HFFc6 (cell line): ENCODE results near the gene PAQR4. TPM values are rescaled to one million over a fixed set of nuclear protein-coding genes. Genes with fewer than 3 reads are reported as not detected.

Source experiments
- DNase-seq: peaks from one replicate; pipeline ENCODE4 v3.0.0-alpha.2; 2018
- H3K27ac Mint-ChIP-seq: 2 replicates; pipeline ENCODE4 v1.8.0; 2020; ENCODE audit warnings: mild to moderate bottlenecking, mixed read lengths
- H3K27me3 Mint-ChIP-seq: 2 replicates; pipeline ENCODE4 v1.8.0; 2021; ENCODE audit warnings: mild to moderate bottlenecking, moderate library complexity, mixed read lengths; ENCODE audit not compliant: insufficient read depth
- H3K36me3 Mint-ChIP-seq: 2 replicates; pipeline ENCODE4 v1.8.0; 2021; ENCODE audit warnings: low read depth, mixed read lengths
- H3K4me1 Mint-ChIP-seq: 2 replicates; pipeline ENCODE4 v1.8.0; 2020; ENCODE audit warnings: low read depth, mixed read lengths
- H3K4me3 Mint-ChIP-seq: 2 replicates; pipeline ENCODE4 v1.8.0; 2020; ENCODE audit warnings: mild to moderate bottlenecking, moderate library complexity, mixed read lengths
- H3K9me3 Mint-ChIP-seq: 2 replicates; pipeline ENCODE4 v1.8.0; 2020; ENCODE audit warnings: mild to moderate bottlenecking, mixed read lengths
- total RNA-seq, 6 experiments: library from RNA; stranded (reverse); fragmentation: NEBNext Ultra II Directional; extraction: Animal tissue kit (Norgen Biotek cat#: 25700); gene quantifications; 2 replicates in 1 of 6; 3 replicates in 5 of 6; pipeline ENCODE4 v1.2.3, GENCODE V29; 2021
- TF ChIP-seq, protein P1 (sequence below): fragments of 200-600 bp; sonication (generic); IDR thresholded peaks from 2 replicates; pipeline ENCODE4 v1.5.0; 2021; ENCODE audit warnings: antibody characterized with exemption, mild to moderate bottlenecking

Gene PAQR4
- total RNA-seq, 6 experiments from 2014 or later, result 5.7 to 16.5 (median 13.7) TPM

- Mint-ChIP-seq H3K4me1 (peaks cover 6% of the 10 kb centered on the region; the same call in 1 of the 2 replicates), H3K36me3 (no peaks in the 10 kb centered on the region)
- TF ChIP-seq, protein P1, sequence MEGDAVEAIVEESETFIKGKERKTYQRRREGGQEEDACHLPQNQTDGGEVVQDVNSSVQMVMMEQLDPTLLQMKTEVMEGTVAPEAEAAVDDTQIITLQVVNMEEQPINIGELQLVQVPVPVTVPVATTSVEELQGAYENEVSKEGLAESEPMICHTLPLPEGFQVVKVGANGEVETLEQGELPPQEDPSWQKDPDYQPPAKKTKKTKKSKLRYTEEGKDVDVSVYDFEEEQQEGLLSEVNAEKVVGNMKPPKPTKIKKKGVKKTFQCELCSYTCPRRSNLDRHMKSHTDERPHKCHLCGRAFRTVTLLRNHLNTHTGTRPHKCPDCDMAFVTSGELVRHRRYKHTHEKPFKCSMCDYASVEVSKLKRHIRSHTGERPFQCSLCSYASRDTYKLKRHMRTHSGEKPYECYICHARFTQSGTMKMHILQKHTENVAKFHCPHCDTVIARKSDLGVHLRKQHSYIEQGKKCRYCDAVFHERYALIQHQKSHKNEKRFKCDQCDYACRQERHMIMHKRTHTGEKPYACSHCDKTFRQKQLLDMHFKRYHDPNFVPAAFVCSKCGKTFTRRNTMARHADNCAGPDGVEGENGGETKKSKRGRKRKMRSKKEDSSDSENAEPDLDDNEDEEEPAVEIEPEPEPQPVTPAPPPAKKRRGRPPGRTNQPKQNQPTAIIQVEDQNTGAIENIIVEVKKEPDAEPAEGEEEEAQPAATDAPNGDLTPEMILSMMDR, result no peak
These were observed 7.1 kb downstream of the PAQR4 start for GRCh38 chr16:2976201-2976600.

DNA sequence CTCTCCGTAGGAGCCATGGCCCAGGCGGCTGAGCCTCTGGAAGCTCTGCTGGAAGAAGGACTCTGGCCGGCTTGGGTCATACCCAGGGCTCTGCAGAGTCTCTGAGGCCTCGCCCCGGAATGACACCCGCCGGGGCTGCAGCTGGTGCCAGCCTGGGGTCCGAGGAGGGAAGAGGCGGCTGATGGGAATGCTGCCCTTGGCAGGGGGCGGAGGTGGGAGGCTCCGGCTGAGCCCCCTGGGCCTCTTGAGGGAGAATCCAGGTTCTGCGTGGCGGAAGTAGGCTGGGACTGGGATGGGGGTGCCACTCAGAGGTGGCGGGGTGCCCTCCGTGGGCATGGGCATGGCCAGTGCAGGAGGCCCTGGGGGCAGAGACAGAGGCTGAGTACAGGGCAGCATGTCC lies 7.5 kb downstream of the PAQR4 start:
- TF ChIP-seq, protein P1, result no peak

More at GRCh38 chr16:2976201-2976600, 7.1 kb downstream of the PAQR4 start:
- no peak overlapping the region for H3K27ac Mint-ChIP-seq
- H3K9me3 Mint-ChIP-seq, result no peaks in the 10 kb centered on the region
- DNase-seq, result no peak
- peaks cover 4% of the 10 kb centered on the region for H3K27me3 Mint-ChIP-seq
- H3K4me3 Mint-ChIP-seq, result no peak overlapping the region

GRCh38 chr16:2977440-2977839 lies 8.3 kb downstream of the PAQR4 start:
- no peak overlapping the region for H3K4me3 Mint-ChIP-seq

More for the DNA sequence above, 7.5 kb downstream of the PAQR4 start:
- H3K4me3 Mint-ChIP-seq, result no peak overlapping the region
- H3K36me3 Mint-ChIP-seq, result no peaks in the 10 kb centered on the region
- peaks cover 10% of the 10 kb centered on the region for H3K4me1 Mint-ChIP-seq
- no peak for DNase-seq
- H3K27ac Mint-ChIP-seq, result no peak overlapping the region
- H3K9me3 Mint-ChIP-seq, result no peaks in the 10 kb centered on the region
- H3K27me3 Mint-ChIP-seq, result peaks cover 4% of the 10 kb centered on the region

GRCh38 chr16:2979669-2980226 lies 10.6 kb downstream of the PAQR4 start:
- Mint-ChIP-seq H3K36me3 (no peaks in the 10 kb centered on the region), H3K27ac (peak overlapping the region; percentile 66), H3K4me1 (peaks cover 24% of the 10 kb centered on the region), H3K9me3 (no peaks in the 10 kb centered on the region), H3K27me3 (peaks cover 3% of the 10 kb centered on the region; the same call in 1 of the 2 replicates), H3K4me3 (peak overlapping the region; percentile 88)
- DNase-seq, result no peak
- TF ChIP-seq, protein P1, result no peak

More at GRCh38 chr16:2977440-2977839, 8.3 kb downstream of the PAQR4 start:
- Mint-ChIP-seq H3K9me3 (no peaks in the 10 kb centered on the region), H3K36me3 (no peaks in the 10 kb centered on the region), H3K27ac (no peak overlapping the region), H3K4me1 (peaks cover 18% of the 10 kb centered on the region), H3K27me3 (peaks cover 4% of the 10 kb centered on the region; the same call in 1 of the 2 replicates)
- no peak for DNase-seq
- TF ChIP-seq, protein P1, result no peak

DNA sequence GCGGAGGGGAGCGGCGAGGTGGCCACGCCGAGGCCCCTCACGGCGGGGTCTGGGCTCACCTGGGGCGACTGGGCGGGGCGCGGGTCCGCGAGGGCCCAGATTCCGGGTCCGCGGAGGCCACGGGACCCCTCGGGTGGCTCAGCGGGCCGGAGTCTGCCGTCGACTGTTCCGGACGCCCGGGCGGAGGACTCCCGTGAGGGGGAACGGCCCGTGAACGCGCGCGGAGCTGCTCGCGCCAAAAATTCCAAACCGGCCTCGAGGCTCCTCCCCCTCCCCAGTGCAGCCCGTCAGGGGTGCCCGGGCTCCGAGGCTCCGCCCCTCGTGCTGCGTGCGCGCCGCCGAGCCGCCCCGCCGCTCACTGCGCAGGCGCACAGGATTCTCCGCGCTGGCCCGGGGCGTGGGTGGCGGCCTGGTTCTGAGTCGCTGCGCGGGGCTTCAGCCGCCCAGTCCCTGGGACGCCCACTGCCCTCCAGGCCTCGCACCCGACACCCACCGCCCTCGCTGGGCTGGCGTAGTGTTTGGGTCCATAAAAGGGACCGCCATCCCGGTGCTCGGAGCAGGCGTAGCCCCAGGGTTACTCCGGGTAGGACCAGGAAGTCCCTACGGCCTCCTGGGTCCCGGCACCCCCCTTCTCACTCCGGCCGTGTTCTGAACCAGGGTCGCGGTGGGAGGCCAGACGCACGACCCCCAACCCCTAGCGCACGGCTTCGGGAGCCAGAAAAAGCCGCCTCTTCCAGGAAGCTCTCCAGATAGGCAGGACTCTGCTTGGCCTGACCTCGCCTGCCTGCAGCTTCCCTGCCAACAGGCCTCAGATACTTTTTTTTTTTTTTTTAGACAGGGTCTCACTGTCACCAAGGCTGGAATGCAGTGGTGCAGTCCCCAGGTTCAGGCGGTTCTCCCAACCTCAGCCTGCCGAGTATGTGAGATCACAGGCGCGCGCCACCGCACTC lies 11.4 kb downstream of the PAQR4 start, which contains the start of gene PKMYT1:
Gene PKMYT1 (minus strand): TSS at position 220 of the 950 bp plus-strand sequence. CDS start 789 bp downstream, outside the sequence.
- H3K36me3 Mint-ChIP-seq, result no peaks in the 10 kb centered on the region
- H3K27me3 Mint-ChIP-seq, result peaks cover 5% of the 10 kb centered on the region; the same call in 1 of the 2 replicates
- peaks cover 24% of the 10 kb centered on the region for H3K4me1 Mint-ChIP-seq
- peak within 1 kb of the TSS; percentile 73 for H3K27ac Mint-ChIP-seq
- H3K4me3 Mint-ChIP-seq, result peak within 1 kb of the TSS; percentile 88
- peak; percentile 67 for DNase-seq
- H3K9me3 Mint-ChIP-seq, result no peaks in the 10 kb centered on the region
- TF ChIP-seq, protein P1, result no peak
